ENCODE measurements around the gene SLC22A12. TPM values are rescaled to one million over a fixed set of nuclear protein-coding genes. Genes with fewer than 3 reads are reported as not detected.

SLC22A12 gene
- total RNA-seq, 2 donors from 2014 or later = not detected

- Histone ChIP-seq H3K27ac (ENCODE audit: low read depth, low read length) (no peak overlapping the region), H3K9me3 (ENCODE audit: control insufficient read depth, low read length) (no peaks in the 10 kb centered on the region), H3K4me1 (ENCODE audit: control insufficient read depth, insufficient read depth, low read length) (no peaks in the 10 kb centered on the region), H3K9ac (ENCODE audit: extremely low read depth, low read length, poor library complexity, severe bottlenecking) (no peak overlapping the region), H3K36me3 (ENCODE audit: control insufficient read depth, insufficient read depth, low read length) (no peaks in the 10 kb centered on the region), H3K27me3 (ENCODE audit: control insufficient read depth, insufficient read depth, low read length, poor library complexity, severe bottlenecking) (no peaks in the 10 kb centered on the region), H3K4me3 (ENCODE audit: low read length) (no peak overlapping the region)
- peaks cover 5% of the 10 kb centered on the region for H3K27me3 Mint-ChIP-seq (ENCODE audit: insufficient read depth)
- DNase-seq = no peak
- no peak overlapping the region for H3K4me3 Mint-ChIP-seq
- peaks cover 12% of the 10 kb centered on the region for H3K4me1 Mint-ChIP-seq
- no peak for TF ChIP-seq CTCF (conservative IDR thresholded peaks at IDR 0.05)
- H3K9me3 Mint-ChIP-seq = no peaks in the 10 kb centered on the region
- no peaks in the 10 kb centered on the region for H3K36me3 Mint-ChIP-seq (ENCODE audit: low read depth)
- H3K27ac Mint-ChIP-seq = no peak overlapping the region
- WGBS, 2 experiments (ENCODE audit: insufficient coverage in 1 of 2, insufficient read length in 1 of 2) = 94 to 100% methylated on average over 4 to 6 of the region's 6 CpGs
Observed at GRCh38 chr11:64613648-64614047, 22.6 kb downstream of the SLC22A12 start.

GRCh38 chr11:64614917-64615316, 23.9 kb downstream of the SLC22A12 start:
- peaks cover 5% of the 10 kb centered on the region for H3K27me3 Mint-ChIP-seq (ENCODE audit: insufficient read depth)
- Histone ChIP-seq H3K27ac (ENCODE audit: low read depth, low read length) (no peak overlapping the region), H3K9ac (ENCODE audit: extremely low read depth, low read length, poor library complexity, severe bottlenecking) (no peak overlapping the region), H3K9me3 (ENCODE audit: control insufficient read depth, low read length) (no peaks in the 10 kb centered on the region), H3K4me3 (ENCODE audit: low read length) (no peak overlapping the region), H3K27me3 (ENCODE audit: control insufficient read depth, insufficient read depth, low read length, poor library complexity, severe bottlenecking) (no peaks in the 10 kb centered on the region), H3K4me1 (ENCODE audit: control insufficient read depth, insufficient read depth, low read length) (no peaks in the 10 kb centered on the region), H3K36me3 (ENCODE audit: control insufficient read depth, insufficient read depth, low read length) (no peaks in the 10 kb centered on the region)
- no peak for TF ChIP-seq CTCF (conservative IDR thresholded peaks at IDR 0.05)
- H3K9me3 Mint-ChIP-seq = no peaks in the 10 kb centered on the region
- WGBS, 2 experiments (ENCODE audit: insufficient coverage in 1 of 2, insufficient read length in 1 of 2) = 84 to 87% methylated on average over 3 to 5 of the region's 5 CpGs
- no peak for DNase-seq
- H3K36me3 Mint-ChIP-seq (ENCODE audit: low read depth) = no peaks in the 10 kb centered on the region
- no peak overlapping the region for H3K4me3 Mint-ChIP-seq
- no peak overlapping the region for H3K27ac Mint-ChIP-seq
- H3K4me1 Mint-ChIP-seq = peaks cover 15% of the 10 kb centered on the region

- no peak for DNase-seq
- Mint-ChIP-seq H3K9me3 (no peaks in the 10 kb centered on the region), H3K27me3 (ENCODE audit: insufficient read depth) (peaks cover 5% of the 10 kb centered on the region), H3K36me3 (ENCODE audit: low read depth) (no peaks in the 10 kb centered on the region), H3K4me1 (peaks cover 15% of the 10 kb centered on the region), H3K4me3 (no peak overlapping the region), H3K27ac (no peak overlapping the region)
- Histone ChIP-seq H3K4me1 (ENCODE audit: control insufficient read depth, insufficient read depth, low read length) (no peaks in the 10 kb centered on the region), H3K9me3 (ENCODE audit: control insufficient read depth, low read length) (no peaks in the 10 kb centered on the region), H3K4me3 (ENCODE audit: low read length) (no peak overlapping the region), H3K36me3 (ENCODE audit: control insufficient read depth, insufficient read depth, low read length) (no peaks in the 10 kb centered on the region), H3K27ac (ENCODE audit: low read depth, low read length) (no peak overlapping the region), H3K27me3 (ENCODE audit: control insufficient read depth, insufficient read depth, low read length, poor library complexity, severe bottlenecking) (no peaks in the 10 kb centered on the region), H3K9ac (ENCODE audit: extremely low read depth, low read length, poor library complexity, severe bottlenecking) (no peak overlapping the region)
- no peak for TF ChIP-seq CTCF (conservative IDR thresholded peaks at IDR 0.05)
- 89 to 92% methylated on average over 2 to 3 of the region's 3 CpGs for WGBS, 2 experiments (ENCODE audit: insufficient coverage in 1 of 2, insufficient read length in 1 of 2)
Observed at GRCh38 chr11:64616817-64617216, 25.8 kb downstream of the SLC22A12 start.

Data from endodermal cell (in vitro differentiated cells).